Type B pancreatic cell (in vitro differentiated cells): ENCODE results near the gene LDHD. TPM values are rescaled to one million over a fixed set of nuclear protein-coding genes. Genes with fewer than 3 reads are reported as not detected.

Experiments
- DNase-seq: peaks from one replicate; pipeline ENCODE4 v3.0.0; 2021; ENCODE audit warnings: mixed read lengths; ENCODE audit not compliant: unreplicated experiment; ENCODE audit errors: extremely low spot score
- H3K27ac Mint-ChIP-seq: 2 replicates; pipeline ENCODE4 v1.8.0; 2021; ENCODE audit warnings: mild to moderate bottlenecking, mixed read lengths
- H3K27me3 Mint-ChIP-seq: 2 replicates; pipeline ENCODE4 v1.8.0; 2021; ENCODE audit warnings: mixed read lengths
- H3K36me3 Mint-ChIP-seq: 2 replicates; pipeline ENCODE4 v1.8.0; 2021; ENCODE audit warnings: mixed read lengths
- H3K4me1 Mint-ChIP-seq: one replicate; pipeline ENCODE4 v1.8.0; 2021; ENCODE audit warnings: mixed read lengths; ENCODE audit not compliant: unreplicated experiment
- H3K4me3 Mint-ChIP-seq: 2 replicates; pipeline ENCODE4 v1.8.0; 2021; ENCODE audit warnings: mild to moderate bottlenecking, mixed read lengths
- H3K9me3 Mint-ChIP-seq: 2 replicates; pipeline ENCODE4 v1.8.0; 2021; ENCODE audit warnings: mixed read lengths
- total RNA-seq: library from RNA; stranded (reverse); gene quantifications from 2 replicates; pipeline ENCODE4 v1.2.1, GENCODE V29; 2021; ENCODE audit warnings: low replicate concordance
- TF ChIP-seq, protein P1 (sequence below): fragments of 200-600 bp; sonication (generic); conservative IDR thresholded peaks from 2 replicates; pipeline ENCODE4 v1.5.0; 2021; ENCODE audit warnings: antibody characterized with exemption, mild to moderate bottlenecking

Gene LDHD
- total RNA-seq, 1 donor from 2014 or later: 1.8 TPM

DNA sequence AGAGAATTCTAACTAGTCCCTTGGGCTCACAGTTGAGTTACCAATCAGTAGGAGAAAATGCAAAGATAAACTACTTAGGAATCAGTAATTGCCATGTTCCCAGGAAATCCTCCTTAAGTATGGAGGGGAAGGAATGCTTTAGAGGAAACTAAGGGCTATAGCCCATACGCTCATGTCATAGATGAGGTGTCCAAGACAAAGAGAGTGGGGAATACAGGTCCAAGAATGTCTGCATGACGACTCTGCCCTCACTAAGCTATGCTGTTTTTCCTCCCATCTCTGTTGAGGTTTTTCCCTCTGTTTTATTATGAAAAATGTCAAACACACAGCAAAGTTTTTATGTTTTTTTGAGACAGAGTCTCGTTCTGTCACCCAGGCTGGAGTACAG lies 16.0 kb downstream of the LDHD start:
- no peaks in the 10 kb centered on the region for H3K27me3 Mint-ChIP-seq
- no peak for DNase-seq
- TF ChIP-seq, protein P1, sequence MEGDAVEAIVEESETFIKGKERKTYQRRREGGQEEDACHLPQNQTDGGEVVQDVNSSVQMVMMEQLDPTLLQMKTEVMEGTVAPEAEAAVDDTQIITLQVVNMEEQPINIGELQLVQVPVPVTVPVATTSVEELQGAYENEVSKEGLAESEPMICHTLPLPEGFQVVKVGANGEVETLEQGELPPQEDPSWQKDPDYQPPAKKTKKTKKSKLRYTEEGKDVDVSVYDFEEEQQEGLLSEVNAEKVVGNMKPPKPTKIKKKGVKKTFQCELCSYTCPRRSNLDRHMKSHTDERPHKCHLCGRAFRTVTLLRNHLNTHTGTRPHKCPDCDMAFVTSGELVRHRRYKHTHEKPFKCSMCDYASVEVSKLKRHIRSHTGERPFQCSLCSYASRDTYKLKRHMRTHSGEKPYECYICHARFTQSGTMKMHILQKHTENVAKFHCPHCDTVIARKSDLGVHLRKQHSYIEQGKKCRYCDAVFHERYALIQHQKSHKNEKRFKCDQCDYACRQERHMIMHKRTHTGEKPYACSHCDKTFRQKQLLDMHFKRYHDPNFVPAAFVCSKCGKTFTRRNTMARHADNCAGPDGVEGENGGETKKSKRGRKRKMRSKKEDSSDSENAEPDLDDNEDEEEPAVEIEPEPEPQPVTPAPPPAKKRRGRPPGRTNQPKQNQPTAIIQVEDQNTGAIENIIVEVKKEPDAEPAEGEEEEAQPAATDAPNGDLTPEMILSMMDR: no peak
- no peak overlapping the region for H3K4me3 Mint-ChIP-seq
- H3K9me3 Mint-ChIP-seq: no peaks in the 10 kb centered on the region
- H3K4me1 Mint-ChIP-seq: peaks cover 19% of the 10 kb centered on the region
- H3K27ac Mint-ChIP-seq: peak overlapping the region; percentile 18
- H3K36me3 Mint-ChIP-seq: peaks cover 16% of the 10 kb centered on the region

GRCh38 chr16:75099738-75100602 lies 16.6 kb downstream of the LDHD start:
- no peak overlapping the region for H3K4me3 Mint-ChIP-seq
- no peaks in the 10 kb centered on the region for H3K9me3 Mint-ChIP-seq
- H3K27me3 Mint-ChIP-seq: no peaks in the 10 kb centered on the region
- peaks cover 16% of the 10 kb centered on the region for H3K36me3 Mint-ChIP-seq
- H3K27ac Mint-ChIP-seq: peak overlapping the region; percentile 18
- no peak for DNase-seq
- H3K4me1 Mint-ChIP-seq: peaks cover 19% of the 10 kb centered on the region
- TF ChIP-seq, protein P1: no peak

DNA sequence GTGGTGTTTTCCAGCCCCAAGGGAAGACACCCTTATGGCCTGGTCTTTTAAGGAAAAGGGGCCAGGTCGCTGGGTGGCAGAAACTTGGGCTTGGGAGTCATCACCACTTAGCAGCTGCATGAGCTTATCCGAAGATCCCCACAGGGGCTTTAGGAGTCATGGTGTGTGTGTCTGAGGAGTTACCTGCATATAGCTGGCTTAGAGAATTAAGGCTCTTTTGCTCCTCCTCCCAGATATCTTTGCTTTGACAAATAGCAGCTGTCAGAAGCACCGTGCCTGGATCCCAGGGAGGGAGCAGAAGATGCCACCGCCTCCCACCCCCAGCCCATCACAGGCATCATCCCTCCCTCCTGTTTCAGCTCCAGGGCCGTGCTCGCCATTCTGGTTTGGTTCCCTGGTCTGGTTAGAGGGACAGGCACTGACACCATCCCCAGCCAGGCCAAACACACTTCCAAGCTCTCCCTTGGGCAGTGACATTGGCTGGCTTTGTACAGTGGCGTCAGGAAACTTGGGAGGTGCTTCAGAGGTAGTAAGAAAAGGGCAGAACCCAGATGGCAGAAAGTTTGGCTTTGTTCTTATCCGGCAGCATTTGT lies 17.4 kb downstream of the LDHD start:
- H3K36me3 Mint-ChIP-seq: peaks cover 11% of the 10 kb centered on the region
- H3K9me3 Mint-ChIP-seq: no peaks in the 10 kb centered on the region
- TF ChIP-seq, protein P1: no peak
- H3K27me3 Mint-ChIP-seq: no peaks in the 10 kb centered on the region
- no peak for DNase-seq
- H3K4me3 Mint-ChIP-seq: no peak overlapping the region
- H3K4me1 Mint-ChIP-seq: peaks cover 19% of the 10 kb centered on the region
- no peak overlapping the region for H3K27ac Mint-ChIP-seq

DNA sequence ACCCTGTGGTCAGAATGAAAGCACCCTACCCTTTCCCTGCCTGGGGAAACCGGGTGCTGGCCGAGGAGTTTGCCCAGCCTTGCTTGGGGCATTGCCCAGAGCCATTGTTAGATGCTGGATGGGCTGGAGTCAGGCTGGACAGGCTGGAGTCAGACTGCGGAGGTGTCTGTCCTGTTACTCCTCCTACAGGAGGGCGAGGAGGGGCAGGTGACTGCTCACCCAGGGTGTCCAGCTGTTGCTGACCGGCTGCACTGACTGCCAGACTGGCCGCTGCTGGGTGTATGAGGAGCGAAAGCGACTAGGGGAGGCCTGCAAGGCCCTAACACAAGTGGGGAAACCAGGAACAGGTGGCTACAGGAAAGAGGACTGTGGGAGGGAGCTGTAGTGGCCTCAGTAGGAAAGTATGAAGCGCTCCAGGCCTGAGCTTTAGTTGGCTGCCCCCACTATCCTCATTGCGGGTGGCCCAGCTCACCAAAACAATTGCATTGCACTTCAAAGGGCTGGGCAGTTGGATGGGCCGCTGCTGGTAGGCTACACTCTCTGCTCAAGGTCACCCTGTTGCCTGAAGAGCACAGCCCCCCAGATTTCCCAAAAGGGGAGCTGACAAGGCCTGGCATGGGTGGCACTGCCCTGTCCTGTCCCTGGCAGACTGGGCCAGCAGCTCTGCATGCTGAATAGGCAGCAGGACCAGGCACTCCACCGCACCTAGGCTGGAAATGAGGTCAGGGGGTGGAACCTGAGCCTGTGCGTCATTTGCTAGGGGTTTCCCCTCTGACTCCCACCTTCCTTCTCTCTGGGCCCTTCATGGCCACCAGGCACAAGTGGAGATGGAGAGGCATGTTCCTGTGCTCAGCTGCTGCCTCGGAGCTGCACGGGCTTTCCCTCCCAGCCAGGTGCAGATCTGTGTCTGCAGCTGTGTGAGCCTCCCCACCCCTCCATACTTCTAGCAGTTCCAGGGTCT lies 18.4 kb downstream of the LDHD start:
- H3K27me3 Mint-ChIP-seq: no peaks in the 10 kb centered on the region
- peaks cover 19% of the 10 kb centered on the region for H3K4me1 Mint-ChIP-seq
- peaks cover 8% of the 10 kb centered on the region for H3K36me3 Mint-ChIP-seq
- TF ChIP-seq, protein P1: no peak
- H3K4me3 Mint-ChIP-seq: no peak overlapping the region
- H3K9me3 Mint-ChIP-seq: no peaks in the 10 kb centered on the region
- H3K27ac Mint-ChIP-seq: peak overlapping the region; percentile 50
- no peak for DNase-seq

DNA sequence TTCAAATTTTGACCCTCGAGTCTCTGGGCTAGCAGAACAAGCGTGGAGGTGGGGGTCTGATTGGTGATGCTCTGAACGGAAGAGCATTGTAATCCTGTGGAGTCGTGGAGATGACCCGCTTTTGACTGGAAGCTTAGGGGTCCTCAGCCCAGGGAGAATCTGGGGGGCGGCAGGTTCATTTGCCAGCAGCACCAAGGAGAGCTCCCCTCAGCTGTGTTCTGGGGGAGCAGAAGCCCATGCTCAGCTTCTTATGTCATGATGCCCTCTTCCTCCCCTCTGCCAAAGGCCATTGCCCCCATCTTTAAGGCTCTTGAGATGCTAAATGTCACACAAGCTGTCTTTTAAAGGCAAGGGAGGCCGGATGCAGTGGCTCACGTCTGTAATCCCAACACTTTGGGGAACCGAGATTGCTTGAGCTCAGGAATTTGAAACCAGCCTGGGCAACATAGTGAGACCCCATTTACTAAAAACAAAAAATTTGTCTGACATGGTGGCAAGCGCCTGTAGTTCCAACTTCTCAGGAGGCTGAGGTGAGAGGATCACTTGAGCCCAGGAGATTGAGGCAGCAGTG lies 19.3 kb downstream of the LDHD start:
- no peaks in the 10 kb centered on the region for H3K27me3 Mint-ChIP-seq
- H3K4me1 Mint-ChIP-seq: peaks cover 19% of the 10 kb centered on the region
- peak overlapping the region; percentile 91 for H3K27ac Mint-ChIP-seq
- no peaks in the 10 kb centered on the region for H3K9me3 Mint-ChIP-seq
- TF ChIP-seq, protein P1: no peak
- DNase-seq: no peak
- peaks cover 4% of the 10 kb centered on the region for H3K36me3 Mint-ChIP-seq
- peak overlapping the region; percentile 72 for H3K4me3 Mint-ChIP-seq
